Smooth muscle cell (in vitro differentiated cells): ENCODE measurements around the gene JPH4. TPM values are rescaled to one million over a fixed set of nuclear protein-coding genes. Genes with fewer than 3 reads are reported as not detected.

Source experiments
- DNase-seq: peaks from one replicate; lab custom pipeline; 2025; ENCODE audit not compliant: unreplicated experiment; lab: John Stamatoyannopoulos, UW
- H2AFZ ChIP-seq: fragments of 200-600 bp; sonication (generic); 2 replicates; pipeline ENCODE4 v1.6.0; 2016; ENCODE audit warnings: antibody characterized with exemption, low read depth, mild to moderate bottlenecking
- H3F3A ChIP-seq: fragments of 200-600 bp; sonication (generic); 2 replicates; pipeline ENCODE4 v1.6.0; 2017; ENCODE audit warnings: antibody characterized with exemption, low read depth
- H3K27ac ChIP-seq: fragments of 200-600 bp; sonication (generic); 2 replicates; pipeline ENCODE4 v1.5.1; 2016; ENCODE audit warnings: low read depth, mild to moderate bottlenecking
- H3K27me3 ChIP-seq: fragments of 200-600 bp; sonication (generic); 2 replicates; pipeline ENCODE4 v1.6.1; 2016; ENCODE audit warnings: low read depth, mild to moderate bottlenecking
- H3K36me3 ChIP-seq: fragments of 200-600 bp; sonication (generic); 2 replicates; pipeline ENCODE4 v1.5.1; 2016; ENCODE audit warnings: low read depth
- H3K4me1 ChIP-seq: fragments of 200-600 bp; sonication (generic); 2 replicates; pipeline ENCODE4 v1.5.1; 2016; ENCODE audit warnings: low read depth
- H3K4me2 ChIP-seq: fragments of 200-600 bp; sonication (generic); 2 replicates; pipeline ENCODE4 v1.6.0; 2016; ENCODE audit warnings: mild to moderate bottlenecking
- H3K4me3 ChIP-seq: fragments of 200-600 bp; sonication (generic); 2 replicates; pipeline ENCODE4 v1.5.1; 2016; ENCODE audit warnings: mild to moderate bottlenecking
- H3K79me2 ChIP-seq: fragments of 200-600 bp; sonication (generic); 2 replicates; pipeline ENCODE4 v1.6.0; 2016; ENCODE audit warnings: low read depth, mild to moderate bottlenecking
- H3K9ac ChIP-seq: fragments of 200-600 bp; sonication (generic); 2 replicates; pipeline ENCODE4 v1.6.0; 2016; ENCODE audit warnings: low read depth
- H3K9me3 ChIP-seq: fragments of 200-600 bp; sonication (generic); replicated peaks from 2 replicates; pipeline ENCODE4 v1.5.1; 2016; ENCODE audit warnings: low read depth
- H4K20me1 ChIP-seq: fragments of 200-600 bp; sonication (generic); 2 replicates; pipeline ENCODE4 v1.6.0; 2016; ENCODE audit warnings: low read depth
- CTCF ChIP-seq: fragments of 200-600 bp; sonication (generic); IDR thresholded peaks from 2 replicates; pipeline ENCODE4 v1.5.1; 2017; ENCODE audit warnings: borderline replicate concordance, mild to moderate bottlenecking, antibody characterized with exemption; ENCODE audit not compliant: insufficient read depth, poor library complexity, severe bottlenecking
- WGBS: methylation state at CpG from one replicate; pipeline ENCODE4 v1.1.7; 2016; ENCODE audit warnings: low lambda C conversion rate; 5-methylcytosine and 5-hydroxymethylcytosine counted together
- polyA plus RNA-seq: library from polyadenylated mRNA; unstranded; fragments of >200 nt; fragmentation: Nextera tagmentation; extraction: Ambion mirVana; gene quantifications from 2 replicates; pipeline ENCODE4 v1.2.1, GENCODE V29; 2016
- total RNA-seq: library from RNA; depleted of rRNA; stranded (reverse); fragments of >200 nt; gene quantifications from 2 replicates; pipeline ENCODE4 v1.2.3, GENCODE V29; 2014

The JPH4 gene
- total and polyA plus RNA-seq, 2 experiments from 2014 or later = 2.4 TPM; not detected in 1

GRCh38 chr14:23539248-23540140 is 39.1 kb downstream of the JPH4 start:
- H3K9ac ChIP-seq = no peak overlapping the region
- H3K27ac ChIP-seq = no peak overlapping the region
- no peak for DNase-seq
- H2AFZ ChIP-seq = peak overlapping the region; percentile 49
- no peaks in the 10 kb centered on the region for H4K20me1 ChIP-seq
- no peaks in the 10 kb centered on the region for H3K36me3 ChIP-seq
- peaks cover 23% of the 10 kb centered on the region for H3K4me1 ChIP-seq
- H3K27me3 ChIP-seq = no peaks in the 10 kb centered on the region
- H3K4me3 ChIP-seq = no peak overlapping the region
- no peaks in the 10 kb centered on the region for H3K9me3 ChIP-seq
- H3F3A ChIP-seq = peaks cover 18% of the 10 kb centered on the region
- H3K4me2 ChIP-seq = peak overlapping the region; percentile 72
- WGBS = 33% methylated on average over 10 of the region's 10 CpGs
- H3K79me2 ChIP-seq = no peaks in the 10 kb centered on the region
- TF ChIP-seq CTCF = peak; percentile 73

- 29% methylated on average over 4 of the region's 7 CpGs for WGBS
- Histone ChIP-seq H3K27me3 (no peaks in the 10 kb centered on the region), H4K20me1 (no peaks in the 10 kb centered on the region), H3K79me2 (no peaks in the 10 kb centered on the region), H3K27ac (peak overlapping the region; percentile 34), H3K9me3 (no peaks in the 10 kb centered on the region), H2AFZ (peak overlapping the region; percentile 81), H3K4me2 (peak overlapping the region; percentile 72), H3F3A (peaks cover 18% of the 10 kb centered on the region), H3K36me3 (no peaks in the 10 kb centered on the region), H3K9ac (no peak overlapping the region), H3K4me1 (peaks cover 23% of the 10 kb centered on the region), H3K4me3 (no peak overlapping the region)
- no peak for TF ChIP-seq CTCF
- DNase-seq = no peak
These were observed 39.8 kb downstream of the JPH4 start for GRCh38 chr14:23538785-23539184.

DNA sequence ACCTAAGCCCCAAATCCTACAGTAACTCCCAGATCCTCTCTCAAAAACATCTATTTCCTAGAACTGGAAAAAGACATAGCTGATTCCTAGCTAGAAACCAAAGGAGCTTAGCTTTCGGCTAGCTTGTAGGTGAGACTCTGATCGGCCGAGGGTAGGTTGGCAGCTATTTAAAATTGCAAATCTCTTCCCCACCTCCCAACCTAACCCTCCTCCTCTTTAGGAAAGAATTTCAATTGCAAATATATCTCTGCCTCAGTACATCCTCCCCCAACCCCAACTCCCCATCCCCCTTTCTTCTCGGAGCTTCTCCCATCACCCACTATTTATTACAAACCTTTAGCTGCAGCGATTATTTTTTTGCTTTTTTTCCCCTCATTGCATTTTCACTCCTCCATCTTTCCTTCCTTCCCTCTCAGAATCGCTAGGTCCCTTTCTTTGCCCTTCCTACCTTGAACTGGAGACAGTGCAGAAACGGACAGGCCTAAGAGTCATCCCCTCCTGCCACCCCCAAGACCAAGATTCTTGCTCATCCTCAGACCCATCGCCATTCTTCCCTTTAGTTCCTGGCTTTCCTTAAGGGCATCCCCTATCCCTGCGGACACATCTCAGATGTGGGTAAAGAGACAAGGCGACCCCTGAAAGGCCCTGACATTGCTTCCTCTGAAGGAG is 40.4 kb downstream of the JPH4 start:
- Histone ChIP-seq H2AFZ (peak overlapping the region; percentile 81), H3K4me2 (peak overlapping the region; percentile 72), H3K4me3 (no peak overlapping the region), H3K36me3 (no peaks in the 10 kb centered on the region), H3K4me1 (peaks cover 23% of the 10 kb centered on the region), H3K9ac (no peak overlapping the region), H3K79me2 (no peaks in the 10 kb centered on the region), H4K20me1 (no peaks in the 10 kb centered on the region), H3K9me3 (no peaks in the 10 kb centered on the region), H3K27ac (peak overlapping the region; percentile 34), H3F3A (peaks cover 18% of the 10 kb centered on the region), H3K27me3 (no peaks in the 10 kb centered on the region)
- WGBS = 21% methylated on average over 10 of the region's 10 CpGs
- TF ChIP-seq CTCF = no peak
- DNase-seq = no peak
